ENCODE measurements around the gene NFS1.

Gene NFS1

GRCh38 chr20:35636095-35636494 is 63.1 kb downstream of the NFS1 start:
- no peak for DNase-seq

GRCh38 chr20:35635652-35636051 is 63.5 kb downstream of the NFS1 start:
- no peak for DNase-seq

- no peak for DNase-seq
These were observed 66.5 kb downstream of the NFS1 start for GRCh38 chr20:35632539-35633115.

- DNase-seq, result no peak
These were observed 68.5 kb downstream of the NFS1 start for GRCh38 chr20:35630636-35631035.

- no peak for DNase-seq
These were observed 69.6 kb downstream of the NFS1 start for GRCh38 chr20:35629427-35630145.

- no peak for DNase-seq
These were observed 72.0 kb downstream of the NFS1 start for GRCh38 chr20:35627121-35627520.

GRCh38 chr20:35626386-35627001 is 72.7 kb downstream of the NFS1 start:
- no peak for DNase-seq

- no peak for DNase-seq
These were observed 73.4 kb downstream of the NFS1 start for GRCh38 chr20:35625584-35626385.

GRCh38 chr20:35621560-35621946 is 77.6 kb downstream of the NFS1 start:
- DNase-seq, result no peak

- no peak for DNase-seq
These were observed 78.2 kb downstream of the NFS1 start for GRCh38 chr20:35620818-35621559.

GRCh38 chr20:35619196-35620095 is 79.7 kb downstream of the NFS1 start:
- DNase-seq, result peak; percentile 76

GRCh38 chr20:35618263-35619131 is 80.7 kb downstream of the NFS1 start:
- DNase-seq, result no peak

All from NCI-H1694 (cell line).